ENCODE measurements around the gene CYP27B1.
A peak's percentile ranks its signal among the peaks of the same experiment; 100 is the strongest.
"Not testable (repeated sequence)": the region's sequence is repeated elsewhere in the genome, so short reads cannot be mapped to it uniquely, and the experiment has no call there.

CYP27B1 gene

DNA sequence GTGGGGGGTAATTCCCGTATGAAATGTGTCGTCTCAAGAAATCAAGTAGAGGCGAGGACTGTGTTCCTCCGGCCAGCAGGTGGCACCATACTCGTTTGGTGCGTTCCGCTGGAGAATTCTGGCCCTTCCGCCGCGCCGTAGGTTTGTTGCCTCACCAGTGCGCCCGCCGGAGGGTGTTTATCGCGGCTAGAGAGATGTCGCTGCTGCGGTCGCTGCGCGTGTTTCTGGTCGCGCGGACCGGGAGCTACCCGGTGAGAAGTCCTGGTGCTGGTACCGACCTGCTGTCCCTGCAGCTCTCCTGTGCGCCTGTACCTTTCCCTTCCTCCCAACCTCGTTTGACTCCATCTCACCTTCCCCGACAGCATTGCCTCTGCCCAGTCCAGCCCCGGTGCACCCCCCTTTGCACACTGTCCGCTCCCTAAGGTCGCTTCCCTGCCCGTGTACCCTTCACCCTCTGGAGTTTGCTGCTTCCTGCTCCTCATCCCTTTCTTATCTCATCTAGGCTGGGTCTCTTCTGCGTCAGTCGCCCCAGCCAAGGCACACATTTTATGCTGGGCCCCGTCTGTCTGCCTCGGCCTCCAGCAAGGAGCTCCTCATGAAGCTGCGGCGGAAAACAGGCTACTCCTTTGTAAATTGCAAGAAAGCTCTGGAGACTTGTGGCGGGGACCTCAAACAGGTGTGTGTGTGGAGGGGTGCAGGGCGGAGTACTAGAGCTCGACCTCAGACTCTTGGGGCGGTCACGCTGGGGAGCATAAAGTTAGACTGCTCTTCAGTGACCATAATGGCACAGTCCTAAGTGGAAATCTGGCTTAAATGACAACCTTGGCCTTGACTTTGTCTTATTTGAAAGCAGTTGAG lies 16.0 kb upstream of the CYP27B1 start, which contains the start of gene TSFM:
Gene TSFM, plus strand, starts transcription at position 180 of the 858 bp plus-strand sequence. Its CDS starts 15 bp downstream, at position 195.
- DNase-seq (ENCODE audit: insufficient read length) (peak; percentile 66), FAIRE-seq (peak; percentile 97)
- TF ChIP-seq POLR2AphosphoS5 (IDR thresholded peaks at IDR 0.05; ENCODE audit: low read depth, low read length) (peak; percentile 94), TAF1 (IDR thresholded peaks at IDR 0.05; ENCODE audit: borderline replicate concordance, low read depth, low read length) (peak; percentile 66; the same call in 1 of the 2 replicates), POLR2A (IDR thresholded peaks at IDR 0.05; ENCODE audit: low read depth, low read length) (peak; percentile 92)

DNA sequence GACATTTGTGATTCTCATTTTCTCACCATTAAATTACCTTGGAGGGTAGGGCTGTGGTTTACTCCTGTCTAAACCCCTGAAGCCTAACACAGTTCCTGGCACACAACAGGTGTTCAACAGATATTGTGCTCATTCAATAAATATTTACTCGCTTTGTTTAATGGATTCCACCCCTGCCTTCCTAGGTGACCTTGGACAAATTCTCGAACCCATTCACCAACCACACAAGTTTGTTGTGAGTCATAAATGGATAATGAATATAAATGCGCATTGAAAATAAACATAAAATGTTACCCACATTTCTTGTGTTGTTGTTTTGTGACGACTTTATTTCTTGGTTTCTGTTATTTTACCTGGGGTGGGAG lies 15.3 kb upstream of the CYP27B1 start:
- FAIRE-seq: no peak
- no peak for TF ChIP-seq TAF1 (IDR thresholded peaks at IDR 0.05; ENCODE audit: borderline replicate concordance, low read depth, low read length)
- no peak for TF ChIP-seq POLR2A (IDR thresholded peaks at IDR 0.05; ENCODE audit: low read depth, low read length)
- no peak for TF ChIP-seq POLR2AphosphoS5 (IDR thresholded peaks at IDR 0.05; ENCODE audit: low read depth, low read length)

DNA sequence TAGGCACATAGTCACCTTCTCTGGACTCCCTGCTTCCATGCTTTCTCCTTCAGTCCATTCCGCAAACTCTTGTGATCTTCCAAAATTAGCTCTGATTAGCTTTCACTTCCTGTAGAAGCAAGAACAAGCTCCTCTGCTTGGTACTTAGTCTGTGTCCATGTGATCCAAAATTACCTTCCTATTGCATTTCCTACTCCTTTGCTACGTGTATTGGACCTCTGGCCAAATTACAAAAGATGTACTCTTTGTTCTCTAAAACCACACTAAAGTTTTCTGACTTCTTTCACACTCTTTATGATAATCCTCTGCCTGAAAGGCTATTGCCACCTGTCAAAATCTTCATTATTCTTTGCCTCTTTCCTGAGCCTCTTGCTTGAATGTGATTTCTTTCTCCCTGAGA lies 14.9 kb upstream of the CYP27B1 start:
- FAIRE-seq: no peak
- TF ChIP-seq POLR2A (IDR thresholded peaks at IDR 0.05; ENCODE audit: low read depth, low read length) (no peak), POLR2AphosphoS5 (IDR thresholded peaks at IDR 0.05; ENCODE audit: low read depth, low read length) (no peak), TAF1 (IDR thresholded peaks at IDR 0.05; ENCODE audit: borderline replicate concordance, low read depth, low read length) (no peak)

More for the DNA sequence above, 15.3 kb upstream of the CYP27B1 start:
- DNase-seq (ENCODE audit: insufficient read length): no peak

DNA sequence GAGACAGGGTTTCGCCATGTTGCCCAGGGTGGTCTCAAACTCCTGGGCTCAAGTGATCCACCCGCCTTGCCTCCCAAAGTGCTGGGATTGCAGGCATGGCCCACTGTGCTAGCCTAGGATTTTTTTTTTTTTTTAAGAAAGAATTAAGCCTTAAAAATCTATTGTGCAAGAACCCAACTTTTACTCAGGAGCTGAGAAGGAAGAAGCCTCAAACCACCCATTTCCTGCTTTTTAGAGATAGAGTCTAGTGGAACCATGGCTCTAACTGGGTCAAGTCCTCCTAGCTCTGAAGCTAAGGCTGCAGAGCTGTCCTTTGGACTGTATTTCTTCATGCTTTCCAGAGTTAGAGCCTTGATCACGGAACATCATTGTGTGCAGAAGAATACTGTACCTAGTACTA lies 14.4 kb upstream of the CYP27B1 start:
- TF ChIP-seq POLR2AphosphoS5 (IDR thresholded peaks at IDR 0.05; ENCODE audit: low read depth, low read length): no peak
- TF ChIP-seq POLR2A (IDR thresholded peaks at IDR 0.05; ENCODE audit: low read depth, low read length): no peak
- TF ChIP-seq TAF1 (IDR thresholded peaks at IDR 0.05; ENCODE audit: borderline replicate concordance, low read depth, low read length): no peak
- DNase-seq (ENCODE audit: insufficient read length): no peak
- no peak for FAIRE-seq

More for the DNA sequence above, 14.9 kb upstream of the CYP27B1 start:
- no peak for DNase-seq (ENCODE audit: insufficient read length)

DNA sequence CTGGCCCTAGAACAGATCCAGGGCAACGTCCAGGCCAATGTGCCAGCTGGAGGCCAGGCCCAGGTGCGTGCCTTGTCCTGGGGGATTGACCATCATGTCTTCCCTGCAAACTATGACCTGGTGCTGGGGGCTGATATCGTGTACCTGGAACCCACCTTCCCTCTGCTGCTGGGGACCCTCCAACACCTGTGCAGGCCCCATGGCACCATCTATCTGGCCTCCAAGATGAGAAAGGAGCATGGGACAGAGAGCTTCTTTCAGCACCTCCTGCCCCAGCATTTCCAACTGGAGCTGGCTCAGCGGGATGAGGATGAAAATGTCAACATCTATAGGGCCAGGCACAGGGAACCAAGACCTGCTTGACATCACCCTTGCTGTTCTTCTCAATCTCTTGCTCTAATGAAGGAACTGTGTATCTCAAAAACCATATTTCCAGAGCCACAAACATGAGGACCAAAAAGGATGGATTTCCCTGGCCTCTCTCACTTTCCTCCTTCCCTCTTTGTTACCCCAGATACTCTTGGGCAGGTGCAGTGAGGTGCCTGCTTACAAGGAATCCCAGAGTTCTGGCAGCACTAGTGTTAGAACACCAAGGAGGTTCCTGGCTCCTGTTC lies 13.5 kb upstream of the CYP27B1 start:
- no peak for DNase-seq (ENCODE audit: insufficient read length)
- no peak for TF ChIP-seq TAF1 (IDR thresholded peaks at IDR 0.05; ENCODE audit: borderline replicate concordance, low read depth, low read length)
- no peak for TF ChIP-seq POLR2AphosphoS5 (IDR thresholded peaks at IDR 0.05; ENCODE audit: low read depth, low read length)
- no peak for TF ChIP-seq POLR2A (IDR thresholded peaks at IDR 0.05; ENCODE audit: low read depth, low read length)
- FAIRE-seq: no peak

DNA sequence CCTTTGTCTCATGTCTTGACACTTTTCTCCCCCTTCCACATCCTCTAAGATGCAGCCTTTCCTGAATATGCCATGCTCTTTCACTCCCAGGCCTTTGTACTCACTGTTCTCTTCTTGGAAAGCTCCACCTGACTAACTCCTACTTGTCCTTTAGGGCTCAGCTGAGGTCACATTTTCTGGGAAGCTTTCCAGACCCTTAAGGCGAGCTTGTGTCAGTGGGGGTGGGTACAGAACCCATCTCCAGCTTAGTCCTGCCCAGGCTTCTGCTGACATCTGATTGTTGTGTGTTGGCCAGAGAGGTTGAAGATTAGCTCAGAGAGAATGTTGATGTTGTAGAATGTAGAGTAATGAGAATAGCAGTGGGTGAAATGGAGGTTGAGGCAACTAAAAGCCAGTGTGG lies 12.9 kb upstream of the CYP27B1 start:
- DNase-seq (ENCODE audit: insufficient read length) (no peak), FAIRE-seq (no peak)
- TF ChIP-seq POLR2AphosphoS5 (IDR thresholded peaks at IDR 0.05; ENCODE audit: low read depth, low read length) (no peak), TAF1 (IDR thresholded peaks at IDR 0.05; ENCODE audit: borderline replicate concordance, low read depth, low read length) (no peak), POLR2A (IDR thresholded peaks at IDR 0.05; ENCODE audit: low read depth, low read length) (no peak)

DNA sequence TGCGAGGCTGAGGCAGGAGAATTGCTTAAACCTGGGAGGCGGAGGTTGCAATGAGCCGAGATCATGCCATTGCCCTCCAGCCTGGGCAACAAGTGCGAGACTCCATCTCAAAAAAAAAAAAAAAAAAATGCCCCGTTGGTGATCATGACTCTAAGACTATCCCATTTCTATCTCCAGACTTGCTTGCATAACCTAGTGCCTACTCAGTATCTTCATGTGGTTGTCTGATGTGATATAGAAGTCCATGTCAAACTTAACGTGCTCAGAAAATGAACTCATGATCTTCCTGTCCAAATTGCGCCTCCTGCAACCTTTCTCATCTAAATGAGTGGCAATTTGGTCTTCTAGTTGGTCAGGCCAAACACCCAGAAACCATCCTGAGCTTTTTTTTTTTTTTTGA lies 11.0 kb upstream of the CYP27B1 start:
- FAIRE-seq (no peak), DNase-seq (ENCODE audit: insufficient read length) (no peak)
- TF ChIP-seq TAF1 (IDR thresholded peaks at IDR 0.05; ENCODE audit: borderline replicate concordance, low read depth, low read length) (no peak), POLR2A (IDR thresholded peaks at IDR 0.05; ENCODE audit: low read depth, low read length) (no peak), POLR2AphosphoS5 (IDR thresholded peaks at IDR 0.05; ENCODE audit: low read depth, low read length) (no peak)

DNA sequence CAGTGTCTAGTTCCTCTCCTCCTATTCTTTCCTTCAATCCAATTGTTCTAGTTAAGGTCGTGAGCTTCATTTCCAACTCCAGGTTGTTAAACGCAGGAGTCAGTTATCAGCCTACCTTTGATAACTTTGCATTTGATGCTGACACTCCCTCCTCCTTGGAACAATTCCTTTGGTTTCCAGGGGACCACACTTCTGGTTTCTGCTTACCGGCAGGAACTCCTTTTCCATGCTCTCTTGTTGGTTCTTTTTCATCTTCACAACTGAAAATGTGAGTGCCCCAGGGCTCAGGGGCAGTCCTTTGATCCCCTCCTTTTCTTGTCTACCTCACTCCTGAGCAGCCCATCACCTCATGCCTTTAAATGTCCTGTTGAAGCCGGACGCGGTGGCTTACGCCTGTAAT lies 10.5 kb upstream of the CYP27B1 start:
- no peak for DNase-seq (ENCODE audit: insufficient read length)
- no peak for FAIRE-seq
- TF ChIP-seq POLR2A (IDR thresholded peaks at IDR 0.05; ENCODE audit: low read depth, low read length) (no peak), POLR2AphosphoS5 (IDR thresholded peaks at IDR 0.05; ENCODE audit: low read depth, low read length) (no peak), TAF1 (IDR thresholded peaks at IDR 0.05; ENCODE audit: borderline replicate concordance, low read depth, low read length) (no peak)

DNA sequence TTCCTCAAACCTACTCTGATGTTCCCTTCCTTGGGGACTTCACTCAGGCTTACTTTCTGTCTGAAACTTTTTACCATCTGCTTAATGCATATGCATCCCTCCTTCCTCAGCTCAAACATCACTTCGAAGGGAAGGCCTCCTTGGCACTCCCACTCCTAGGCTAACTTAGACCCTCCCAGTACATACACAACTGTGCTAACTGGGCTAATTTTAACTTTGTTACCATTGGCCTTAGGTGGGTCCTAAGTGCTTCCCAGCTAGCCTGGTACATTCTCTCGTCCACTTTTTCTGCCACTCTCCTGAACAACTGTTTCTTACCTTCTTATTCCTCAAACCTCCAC lies 9.3 kb upstream of the CYP27B1 start:
- DNase-seq (ENCODE audit: insufficient read length) (no peak), FAIRE-seq (no peak)
- TF ChIP-seq POLR2A (IDR thresholded peaks at IDR 0.05; ENCODE audit: low read depth, low read length) (no peak), TAF1 (IDR thresholded peaks at IDR 0.05; ENCODE audit: borderline replicate concordance, low read depth, low read length) (no peak), POLR2AphosphoS5 (IDR thresholded peaks at IDR 0.05; ENCODE audit: low read depth, low read length) (no peak)

DNA sequence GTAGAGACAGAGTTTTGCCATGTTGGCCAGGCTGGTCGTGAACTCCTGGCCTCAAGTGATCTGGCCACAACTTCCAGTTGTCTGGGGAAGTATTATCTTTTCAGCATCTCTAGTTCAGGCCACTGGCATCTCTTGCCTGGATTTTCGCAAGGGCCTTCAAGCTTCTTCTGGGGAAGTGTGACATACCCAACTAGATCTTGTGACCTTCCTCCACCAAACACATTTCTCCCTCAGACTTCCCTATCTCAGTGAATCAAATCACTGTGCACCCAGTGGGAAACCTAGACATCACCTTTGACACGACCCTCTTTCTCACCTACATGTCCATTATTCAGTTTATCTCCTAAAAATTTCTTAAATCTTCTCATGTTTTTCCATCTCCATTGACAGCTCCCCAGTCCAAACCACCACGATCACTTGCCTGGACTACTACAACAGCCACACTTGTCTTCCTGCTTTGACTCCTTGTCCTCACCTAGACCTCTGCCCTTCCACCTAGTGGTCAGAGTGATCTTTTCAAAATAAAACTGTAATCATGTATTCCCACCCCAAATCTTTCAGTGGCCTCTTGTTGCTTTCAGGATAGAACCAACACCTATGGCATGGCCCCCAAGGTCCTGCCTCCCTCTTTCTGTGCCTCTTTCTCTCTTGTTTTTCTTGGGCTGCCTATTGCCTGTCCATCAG lies 8.8 kb upstream of the CYP27B1 start:
- FAIRE-seq: no peak
- TF ChIP-seq POLR2AphosphoS5 (IDR thresholded peaks at IDR 0.05; ENCODE audit: low read depth, low read length): no peak
- no peak for TF ChIP-seq TAF1 (IDR thresholded peaks at IDR 0.05; ENCODE audit: borderline replicate concordance, low read depth, low read length)
- TF ChIP-seq POLR2A (IDR thresholded peaks at IDR 0.05; ENCODE audit: low read depth, low read length): no peak
- no peak for DNase-seq (ENCODE audit: insufficient read length)

DNA sequence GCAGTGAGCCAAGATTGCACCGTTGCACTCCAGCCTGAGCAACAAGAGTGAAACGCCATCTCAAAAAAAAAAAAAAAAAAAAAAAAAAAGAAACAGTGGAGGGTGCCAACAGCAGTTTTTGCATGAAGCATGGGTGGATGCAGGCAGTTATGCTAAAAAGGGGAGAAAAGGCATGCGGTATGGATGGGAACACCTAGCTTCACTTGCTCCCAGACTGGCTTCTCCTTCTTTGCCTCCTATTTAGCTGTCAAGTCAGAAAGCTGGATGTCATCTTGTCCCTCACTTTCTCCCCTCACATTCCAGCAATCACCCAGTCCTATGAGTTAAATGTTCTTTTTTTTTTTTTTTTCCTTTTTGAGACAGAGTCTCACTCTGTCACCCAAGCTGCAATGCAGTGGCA lies 8.2 kb upstream of the CYP27B1 start:
- no peak for DNase-seq (ENCODE audit: insufficient read length)
- FAIRE-seq: no peak
- TF ChIP-seq POLR2AphosphoS5 (IDR thresholded peaks at IDR 0.05; ENCODE audit: low read depth, low read length) (no peak), POLR2A (IDR thresholded peaks at IDR 0.05; ENCODE audit: low read depth, low read length) (no peak), TAF1 (IDR thresholded peaks at IDR 0.05; ENCODE audit: borderline replicate concordance, low read depth, low read length) (no peak)

DNA sequence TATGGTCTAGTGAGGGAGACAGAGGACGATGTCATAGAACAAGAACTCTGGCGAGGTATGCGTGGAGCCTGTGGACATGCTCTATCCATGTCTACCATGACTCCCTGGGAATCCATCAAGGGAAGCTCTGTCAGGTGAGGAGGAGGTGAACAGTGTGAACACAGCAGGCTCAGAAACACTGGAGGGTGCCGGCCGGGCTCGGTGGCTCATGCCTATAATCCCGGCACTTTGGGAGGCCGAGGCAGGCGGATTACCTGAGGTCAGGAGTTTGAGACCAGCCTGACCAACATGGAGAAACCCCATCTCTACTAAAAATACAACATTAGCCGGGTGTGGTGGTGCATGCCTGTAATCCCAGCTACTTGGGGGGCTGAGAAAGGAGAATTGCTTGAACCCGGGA lies 7.8 kb upstream of the CYP27B1 start:
- DNase-seq (ENCODE audit: insufficient read length); FAIRE-seq: not testable (repeated sequence)
